T47D (cell line): Measurements from ENCODE around the gene DSCAM.

ENCODE experiments used
- DNase-seq, 2 experiments: peaks; one replicate each; pipeline versions ENCODE4 v3.0.0 to v3.0.0-alpha.2; 2011 to 2012; ENCODE audit warnings: low read depth in 1 of 2, low spot score in 1 of 2
- JUND ChIP-seq: IDR thresholded peaks from 2 replicates; pipeline ENCODE4 v1.6.1; 2012; ENCODE audit warnings: low read depth
- in situ Hi-C: cut with HindIII; loops from 2 replicates; pipeline ENCODE4 v1.10.0; 2016; ENCODE audit warnings: low sequenced_read_pairs, low pct_unique_long_range_greater_than_20kb

The DSCAM gene

GRCh38 chr21:40074198-40074597, 772.8 kb downstream of the DSCAM start:
- TF ChIP-seq JUND = no peak
- in situ Hi-C loops = no loop called here
- DNase-seq = no peak

- no peak for TF ChIP-seq JUND
- no peak for DNase-seq
- in situ Hi-C loops = no loop called here
Measured at GRCh38 chr21:40073642-40074041, 773.3 kb downstream of the DSCAM start.

GRCh38 chr21:40070871-40071270, 776.1 kb downstream of the DSCAM start:
- peak in 1 of 2 experiments; percentile 76 for DNase-seq
- no peak for TF ChIP-seq JUND
- in situ Hi-C loops = no loop called here

GRCh38 chr21:40067751-40068150, 779.2 kb downstream of the DSCAM start:
- no peak for TF ChIP-seq JUND
- in situ Hi-C loops = no loop called here
- DNase-seq = no peak

- no peak for DNase-seq
Measured at GRCh38 chr21:40066221-40066620, 780.7 kb downstream of the DSCAM start.

GRCh38 chr21:40060083-40060677, 786.8 kb downstream of the DSCAM start:
- in situ Hi-C loops = no loop called here
- DNase-seq = no peak
- TF ChIP-seq JUND = no peak

More at GRCh38 chr21:40066221-40066620, 780.7 kb downstream of the DSCAM start:
- no peak for TF ChIP-seq JUND
- in situ Hi-C loops = no loop called here

GRCh38 chr21:40057331-40057730, 789.6 kb downstream of the DSCAM start:
- no peak for TF ChIP-seq JUND

GRCh38 chr21:40056031-40056430, 790.9 kb downstream of the DSCAM start:
- DNase-seq = no peak
- no peak for TF ChIP-seq JUND
- in situ Hi-C loops = no loop called here

More at GRCh38 chr21:40057331-40057730, 789.6 kb downstream of the DSCAM start:
- in situ Hi-C loops = no loop called here
- DNase-seq = no peak

GRCh38 chr21:40054403-40054802, 792.6 kb downstream of the DSCAM start:
- no peak for TF ChIP-seq JUND
- DNase-seq = peak; percentile 51 to 95
- in situ Hi-C loops = no loop called here

- no peak for TF ChIP-seq JUND
- in situ Hi-C loops = no loop called here
- DNase-seq = no peak
Measured at GRCh38 chr21:40053007-40053406, 794.0 kb downstream of the DSCAM start.

- no peak for TF ChIP-seq JUND
- DNase-seq = no peak
- in situ Hi-C loops = no loop called here
Measured at GRCh38 chr21:40052276-40052675, 794.7 kb downstream of the DSCAM start.

GRCh38 chr21:40051801-40052200, 795.2 kb downstream of the DSCAM start:
- DNase-seq = no peak
- no peak for TF ChIP-seq JUND
- in situ Hi-C loops = no loop called here

- TF ChIP-seq JUND = no peak
- in situ Hi-C loops = no loop called here
- no peak for DNase-seq
Measured at GRCh38 chr21:40049931-40050290, 797.0 kb downstream of the DSCAM start.
